HPDE6-E6E7 (cell line): ENCODE results near the gene RRM1.
"Not testable (repeated sequence)": the region's sequence is repeated elsewhere in the genome, so short reads cannot be mapped to it uniquely, and the experiment has no call there.

Experiments
- DNase-seq: peaks from one replicate; pipeline ENCODE4 v3.0.0; 2011; ENCODE audit warnings: missing footprints; ENCODE audit errors: extremely low spot score

The RRM1 gene

GRCh38 chr11:4083198-4083597 is 11.4 kb upstream of the RRM1 start:
- DNase-seq = no peak

GRCh38 chr11:4084406-4085125 is 10.0 kb upstream of the RRM1 start:
- DNase-seq = no peak

- DNase-seq = no peak
These were observed 9.0 kb upstream of the RRM1 start for GRCh38 chr11:4085575-4085974.

GRCh38 chr11:4086575-4087353 is 7.8 kb upstream of the RRM1 start:
- no peak for DNase-seq

- DNase-seq = no peak
These were observed 7.0 kb upstream of the RRM1 start for GRCh38 chr11:4087551-4087950.

GRCh38 chr11:4090258-4090657 is 4.3 kb upstream of the RRM1 start:
- DNase-seq = no peak

- DNase-seq = no peak
These were observed 2.6 kb upstream of the RRM1 start for GRCh38 chr11:4092026-4092425.

- DNase-seq = no peak
These were observed 866 bp upstream of the RRM1 start for GRCh38 chr11:4093519-4094347.

- DNase-seq = peak; percentile 9
These were observed 1.1 kb downstream of the RRM1 start for GRCh38 chr11:4095509-4096230.

- no peak for DNase-seq
These were observed 3.5 kb downstream of the RRM1 start for GRCh38 chr11:4098026-4098621.

- no peak for DNase-seq
These were observed 8.1 kb downstream of the RRM1 start for GRCh38 chr11:4102711-4103110.

GRCh38 chr11:4103269-4103668 is 8.7 kb downstream of the RRM1 start:
- DNase-seq = no peak

- no peak for DNase-seq
These were observed 11.3 kb downstream of the RRM1 start for GRCh38 chr11:4105916-4106315.

GRCh38 chr11:4111834-4112233 is 17.2 kb downstream of the RRM1 start:
- DNase-seq = no peak

GRCh38 chr11:4115128-4115527 is 20.5 kb downstream of the RRM1 start:
- DNase-seq = no peak

- no peak for DNase-seq
These were observed 23.5 kb downstream of the RRM1 start for GRCh38 chr11:4118107-4118506.

GRCh38 chr11:4123218-4123617 is 28.6 kb downstream of the RRM1 start:
- no peak for DNase-seq

- DNase-seq = no peak
These were observed 30.5 kb downstream of the RRM1 start for GRCh38 chr11:4125141-4125540.

- no peak for DNase-seq
These were observed 32.8 kb downstream of the RRM1 start for GRCh38 chr11:4127357-4127756.

- not testable (repeated sequence) for DNase-seq
These were observed 35.6 kb downstream of the RRM1 start for GRCh38 chr11:4130219-4130618.

GRCh38 chr11:4134806-4135205 is 40.2 kb downstream of the RRM1 start:
- no peak for DNase-seq
